ENCODE measurements around the gene CADM4.
"Not testable (repeated sequence)": the region's sequence is repeated elsewhere in the genome, so short reads cannot be mapped to it uniquely, and the experiment has no call there.

CADM4 gene

DNA sequence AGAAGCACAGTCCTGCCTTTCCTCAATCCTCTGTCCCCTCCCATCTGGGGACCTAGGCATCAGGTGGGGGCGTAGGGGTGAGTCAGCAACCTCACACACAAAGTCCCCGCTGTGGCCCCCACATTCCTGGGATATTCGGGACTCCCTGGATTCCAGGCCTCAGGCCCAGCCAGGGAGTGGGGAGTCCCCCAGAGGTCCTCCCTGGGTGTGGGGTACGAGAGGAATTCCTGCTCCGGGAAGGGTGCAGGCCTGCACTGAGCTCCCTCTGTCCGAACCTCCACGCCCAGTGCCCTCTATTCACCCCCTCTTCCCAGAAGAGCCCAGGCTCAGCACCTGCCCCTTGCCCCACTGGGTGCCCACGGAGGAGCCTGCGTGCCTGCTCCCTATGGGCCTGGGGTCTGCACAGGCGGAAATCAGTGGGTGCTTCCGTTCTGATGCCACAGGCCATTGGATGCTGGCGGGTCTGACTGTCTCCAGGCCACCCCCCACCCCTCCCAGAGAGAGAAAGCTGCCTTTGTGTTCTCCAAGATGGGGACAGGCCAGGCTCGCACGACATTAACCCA lies 3.4 kb downstream of the CADM4 start:
- H3K27ac ChIP-seq, result no peak overlapping the region
- no peak for DNase-seq (ENCODE audit: low read depth, low spot score)

DNA sequence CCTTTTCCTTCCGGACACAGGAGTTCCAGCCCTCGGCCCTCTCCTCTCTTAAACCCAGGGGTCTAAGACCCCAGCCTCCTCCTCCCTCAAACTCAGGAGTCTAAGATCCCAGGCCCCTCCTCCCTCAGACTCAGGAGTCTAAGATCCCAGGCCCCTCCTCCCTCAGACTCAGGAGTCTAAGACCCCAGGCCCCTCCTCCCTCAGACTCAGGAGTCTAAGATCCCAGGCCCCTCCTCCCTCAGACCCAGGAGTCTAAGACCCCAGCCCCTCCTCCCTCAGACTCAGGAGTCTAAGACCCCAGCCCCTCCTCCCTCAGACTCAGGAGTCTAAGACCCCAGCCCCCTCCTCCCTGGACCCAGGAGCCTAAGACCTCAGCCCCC lies 4.1 kb downstream of the CADM4 start:
- H3K27ac ChIP-seq; DNase-seq (ENCODE audit: low read depth, low spot score): not testable (repeated sequence)

DNA sequence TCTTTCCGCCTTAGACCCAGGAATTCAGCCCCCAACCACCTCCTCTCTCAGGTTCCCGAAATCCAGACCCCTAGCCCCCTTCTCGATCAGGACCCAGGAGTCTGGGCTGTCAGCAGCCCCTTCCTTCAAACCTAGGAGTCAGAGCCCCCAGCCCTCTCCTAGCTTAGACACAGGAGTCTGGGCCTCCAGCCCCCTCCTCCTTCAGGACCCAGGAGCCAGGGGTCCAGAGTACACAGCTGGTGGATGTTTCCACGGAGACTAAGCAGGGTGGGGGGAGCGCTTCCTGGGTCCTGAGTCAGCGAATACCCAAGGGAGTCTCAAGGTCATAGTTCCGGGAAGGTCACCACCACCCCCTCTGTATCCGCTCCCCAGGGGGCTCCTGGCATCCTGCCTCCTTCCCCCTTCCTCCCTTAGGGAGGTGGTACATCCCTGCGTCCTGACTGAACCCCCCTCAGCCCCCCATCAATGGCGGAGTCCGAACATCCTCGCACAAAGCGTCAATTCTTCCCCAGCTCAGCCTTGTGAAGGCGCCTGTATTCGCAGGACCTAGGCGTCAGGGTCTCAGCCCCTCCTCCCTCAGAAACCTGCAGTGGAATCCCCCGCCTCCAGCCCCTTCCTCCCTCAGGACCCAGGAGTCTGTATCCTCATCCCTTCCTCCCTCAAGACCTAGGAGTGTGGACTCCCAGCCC lies 4.6 kb downstream of the CADM4 start:
- no peak for DNase-seq (ENCODE audit: low read depth, low spot score)
- no peak overlapping the region for H3K27ac ChIP-seq

DNA sequence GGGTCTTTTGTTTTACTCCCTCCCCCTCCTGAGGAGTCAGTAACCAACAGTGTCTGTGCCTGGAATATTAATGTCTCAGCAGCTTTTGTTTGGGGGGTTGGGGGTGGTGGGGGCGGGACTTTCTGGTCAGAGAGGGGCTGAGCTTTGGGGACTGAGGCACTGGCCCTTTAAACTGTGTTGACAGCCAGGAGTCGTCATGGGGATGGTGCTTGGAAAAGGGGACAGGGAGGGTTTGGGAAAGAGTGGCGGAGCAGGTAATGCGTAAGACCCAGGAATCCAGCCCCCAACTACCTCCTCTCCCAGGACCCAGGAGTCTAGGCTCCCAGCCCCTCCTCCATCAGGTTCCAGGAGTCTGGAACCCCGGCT lies 5.2 kb downstream of the CADM4 start:
- DNase-seq (ENCODE audit: low read depth, low spot score), result no peak
- H3K27ac ChIP-seq, result no peak overlapping the region

DNA sequence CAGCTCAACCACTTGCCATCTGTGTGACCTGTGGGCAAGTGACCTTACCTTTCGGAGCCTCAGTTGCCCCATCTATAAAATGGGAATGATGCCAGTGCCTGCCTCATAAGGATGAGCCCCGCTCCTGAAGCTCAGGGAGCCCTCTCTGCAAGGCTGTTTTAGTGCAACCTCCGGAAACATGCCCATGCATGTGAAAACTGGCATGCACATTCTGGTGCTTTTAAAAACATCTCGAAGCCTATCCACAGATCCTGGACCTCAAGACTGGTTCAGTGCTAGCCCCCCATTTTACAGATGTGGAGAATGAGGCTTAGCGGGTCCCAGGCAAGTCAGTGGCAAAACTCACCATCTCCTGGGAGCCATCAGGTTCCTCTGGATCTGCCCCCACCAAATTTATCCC lies 5.6 kb downstream of the CADM4 start:
- H3K27ac ChIP-seq, result no peak overlapping the region
- no peak for DNase-seq (ENCODE audit: low read depth, low spot score)

DNA sequence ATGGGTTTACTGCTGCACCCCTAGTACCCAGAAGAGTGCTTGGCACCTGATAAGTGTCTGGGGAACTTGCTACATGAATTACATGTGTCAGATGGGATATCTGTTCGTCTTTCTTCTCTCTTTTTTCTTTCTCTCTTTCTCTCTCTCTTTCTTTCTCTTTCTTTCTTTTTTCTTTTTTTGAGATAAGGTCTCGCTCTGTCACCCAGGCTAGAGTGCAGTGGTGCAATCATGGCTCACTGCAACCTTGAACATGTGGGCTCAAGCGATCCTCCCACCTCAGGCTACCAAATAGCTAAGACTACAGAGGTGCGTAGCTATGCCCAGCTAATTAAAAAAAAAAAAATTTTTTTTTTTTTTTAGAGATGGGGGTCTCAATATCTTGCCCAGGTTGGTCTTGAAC lies 6.1 kb downstream of the CADM4 start:
- H3K27ac ChIP-seq, result no peak overlapping the region
- DNase-seq (ENCODE audit: low read depth, low spot score), result no peak

DNA sequence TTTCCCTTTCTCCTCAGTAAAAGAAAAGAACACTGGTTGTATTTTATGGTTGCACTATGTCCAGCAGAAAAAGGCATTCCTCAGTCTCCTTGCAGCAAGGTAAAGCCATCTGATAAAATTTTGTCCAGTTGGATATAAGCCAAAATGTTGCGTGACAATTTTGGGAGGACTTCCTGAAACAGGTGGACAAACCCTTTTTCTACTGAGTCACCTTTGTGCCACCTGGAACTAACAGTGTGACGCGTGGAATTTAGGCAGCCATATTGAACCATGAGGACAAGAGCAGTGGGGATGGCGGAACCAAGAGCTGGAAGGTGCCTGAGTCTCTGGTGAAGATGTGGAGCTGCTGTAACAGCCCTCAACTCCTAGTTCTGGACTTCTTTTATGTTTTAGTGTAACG lies 8.2 kb downstream of the CADM4 start:
- no peak overlapping the region for H3K27ac ChIP-seq
- no peak for DNase-seq (ENCODE audit: low read depth, low spot score)

DNA sequence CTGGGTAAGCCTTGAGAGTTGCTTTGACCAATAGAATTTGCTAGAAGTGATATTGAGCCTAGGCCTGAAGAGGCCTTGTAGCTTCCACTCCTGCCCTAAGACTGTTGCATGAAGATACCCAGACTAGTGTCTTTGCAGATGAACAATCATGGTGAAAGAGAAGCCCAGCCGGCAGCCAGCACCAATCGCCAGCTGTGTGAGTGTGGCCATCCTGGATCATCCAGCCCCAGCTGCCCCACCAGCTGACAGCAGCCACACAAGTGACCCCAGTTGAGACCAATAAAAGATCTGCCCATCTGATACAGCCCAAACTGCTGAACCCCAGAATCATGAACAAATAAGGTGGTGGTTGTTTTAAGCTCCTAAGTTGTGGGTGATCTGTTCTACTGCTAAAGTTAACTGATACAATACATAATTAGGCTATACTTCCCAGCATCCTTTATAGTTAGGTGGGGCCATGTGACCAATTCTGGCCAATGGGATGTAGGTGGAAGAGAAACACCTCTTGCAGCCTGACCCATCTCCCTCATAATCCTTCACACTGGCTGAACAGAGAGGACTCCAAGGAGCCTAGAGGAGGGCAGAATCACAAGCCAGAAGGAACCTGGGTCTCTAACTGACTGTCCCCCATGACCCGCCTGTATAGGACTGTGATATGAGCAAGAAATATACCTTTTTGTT lies 10.9 kb downstream of the CADM4 start:
- no peak overlapping the region for H3K27ac ChIP-seq
- DNase-seq (ENCODE audit: low read depth, low spot score), result no peak

DNA sequence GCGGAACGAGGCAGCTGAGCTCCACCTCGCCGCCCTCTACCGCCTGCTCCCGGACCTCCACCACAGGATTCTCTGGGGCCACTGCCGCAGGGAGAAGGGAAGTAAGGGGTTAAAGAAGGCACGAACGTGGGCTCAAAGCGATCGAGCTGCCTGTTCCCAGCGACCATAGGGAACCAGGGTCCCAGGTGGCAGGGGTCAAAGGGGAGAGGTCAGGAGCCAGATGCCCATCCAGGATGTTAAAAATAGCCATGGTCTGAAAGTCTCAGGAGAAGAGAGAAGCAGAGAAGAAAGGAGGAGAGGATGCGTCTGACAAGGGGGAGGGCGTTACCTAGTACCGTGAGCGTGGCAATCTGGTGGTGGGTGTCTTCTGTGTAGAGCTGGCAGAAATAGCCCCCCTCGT lies 12.8 kb downstream of the CADM4 start:
- H3K27ac ChIP-seq, result no peak overlapping the region
- DNase-seq (ENCODE audit: low read depth, low spot score), result no peak

DNA sequence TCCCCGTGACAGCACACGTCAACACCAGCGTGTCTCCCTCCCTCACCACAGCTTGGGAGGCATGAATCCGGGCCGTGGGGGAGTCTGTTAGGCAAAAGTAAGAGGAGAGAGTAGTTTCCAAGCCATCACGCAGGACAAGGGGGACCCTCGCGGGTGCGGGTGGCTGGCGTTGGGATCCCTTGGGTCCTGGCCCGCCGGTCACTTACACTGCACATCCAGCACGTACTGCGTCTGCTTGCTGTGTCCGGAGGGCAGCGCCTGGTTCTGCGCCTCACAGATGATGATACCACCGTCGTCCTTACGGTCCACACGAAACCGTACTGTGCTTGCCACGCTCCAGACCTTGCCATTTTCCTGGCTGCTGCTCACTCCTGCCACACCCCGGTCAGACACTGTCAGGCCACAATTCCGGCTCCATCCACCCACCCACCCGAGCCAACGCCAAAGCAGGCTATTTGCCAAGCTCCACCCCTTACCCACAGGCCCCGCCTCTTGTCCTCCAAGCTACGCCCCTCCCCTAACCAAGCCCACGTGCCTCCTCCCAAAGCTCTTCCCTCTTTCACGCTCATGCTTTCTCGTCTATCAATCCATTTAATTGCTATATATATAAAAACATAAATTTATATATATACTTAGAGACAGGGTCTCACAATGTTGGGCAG lies 13.6 kb downstream of the CADM4 start:
- no peak for DNase-seq (ENCODE audit: low read depth, low spot score)
- H3K27ac ChIP-seq, result no peak overlapping the region

DNA sequence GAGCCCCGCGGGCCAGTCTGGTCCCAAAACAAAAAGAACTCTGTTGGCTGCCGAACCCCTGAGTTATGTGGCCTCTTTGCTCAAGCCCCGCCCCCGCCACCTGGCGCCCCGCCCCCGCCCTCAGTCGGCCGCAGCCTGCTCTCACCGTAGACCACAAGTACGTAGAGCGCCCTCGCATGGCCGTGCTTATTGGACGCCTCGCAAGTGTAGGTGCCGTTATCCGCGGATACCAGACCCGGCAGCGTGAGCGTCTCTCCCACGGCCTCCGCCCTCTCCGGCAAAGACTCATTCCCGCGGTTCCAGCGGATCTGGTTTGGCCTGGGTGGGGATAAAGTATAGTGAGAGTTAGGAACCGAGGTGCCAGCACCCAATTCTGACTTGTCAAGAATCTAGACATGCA lies 14.7 kb downstream of the CADM4 start:
- H3K27ac ChIP-seq, result no peak overlapping the region
- no peak for DNase-seq (ENCODE audit: low read depth, low spot score)

DNA sequence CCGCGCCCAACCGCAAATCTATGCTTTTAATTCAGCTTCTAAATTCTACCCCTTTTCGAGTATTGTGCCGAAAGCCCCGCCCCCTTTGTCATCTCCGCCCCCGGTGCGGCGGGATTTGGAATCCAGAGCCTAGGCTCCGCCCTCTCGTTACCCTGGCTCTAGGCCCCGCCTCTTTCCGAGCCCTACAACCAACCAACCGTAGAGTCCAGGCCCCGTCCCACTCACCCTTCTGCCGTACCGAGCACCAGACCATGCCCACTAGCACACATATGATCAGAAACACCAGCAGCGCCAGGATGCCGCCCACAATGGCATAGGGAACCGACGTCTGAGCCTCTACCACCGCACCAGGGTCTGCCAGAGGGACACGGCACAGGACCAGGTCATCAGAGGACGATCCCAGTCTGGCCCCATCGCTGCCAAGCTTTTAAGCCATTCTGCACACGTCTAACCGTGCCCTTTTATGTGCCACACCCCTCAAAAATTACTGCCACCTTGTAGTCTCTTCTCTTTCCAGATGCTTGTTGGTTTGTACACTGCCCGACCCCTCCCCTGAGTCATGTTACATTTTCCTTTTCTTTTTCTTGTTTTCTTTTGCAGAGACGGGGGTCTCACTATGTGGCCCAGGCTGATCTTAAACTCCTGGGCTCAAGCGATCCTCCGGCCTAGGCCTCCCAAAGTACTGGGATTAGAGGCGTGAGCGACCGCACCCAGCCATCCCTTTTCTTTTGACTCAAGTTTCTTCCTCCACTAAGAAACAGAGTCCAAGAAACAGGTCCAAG lies 15.6 kb downstream of the CADM4 start:
- DNase-seq (ENCODE audit: low read depth, low spot score), result no peak
- no peak overlapping the region for H3K27ac ChIP-seq

DNA sequence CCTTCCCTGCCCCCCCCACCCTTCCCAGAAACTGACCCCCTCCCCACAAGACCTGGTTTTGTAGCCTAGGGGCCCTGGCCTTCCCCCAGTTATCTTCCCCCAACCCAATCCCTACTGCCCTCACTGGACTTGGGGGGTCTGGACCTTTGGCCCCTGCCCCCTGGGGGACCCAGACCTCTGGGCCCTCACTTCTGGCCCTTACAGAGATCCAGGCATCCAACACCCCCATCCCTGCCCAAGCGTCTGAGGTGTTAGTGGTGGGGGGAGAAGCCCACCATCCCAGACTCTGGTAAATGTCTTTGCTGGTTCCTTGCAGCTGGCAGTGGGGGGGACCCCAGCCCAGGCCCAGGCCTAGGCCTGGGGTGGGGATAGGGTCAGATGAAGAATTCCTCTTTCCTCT lies 16.7 kb downstream of the CADM4 start:
- no peak for DNase-seq (ENCODE audit: low read depth, low spot score)
- no peak overlapping the region for H3K27ac ChIP-seq

DNA sequence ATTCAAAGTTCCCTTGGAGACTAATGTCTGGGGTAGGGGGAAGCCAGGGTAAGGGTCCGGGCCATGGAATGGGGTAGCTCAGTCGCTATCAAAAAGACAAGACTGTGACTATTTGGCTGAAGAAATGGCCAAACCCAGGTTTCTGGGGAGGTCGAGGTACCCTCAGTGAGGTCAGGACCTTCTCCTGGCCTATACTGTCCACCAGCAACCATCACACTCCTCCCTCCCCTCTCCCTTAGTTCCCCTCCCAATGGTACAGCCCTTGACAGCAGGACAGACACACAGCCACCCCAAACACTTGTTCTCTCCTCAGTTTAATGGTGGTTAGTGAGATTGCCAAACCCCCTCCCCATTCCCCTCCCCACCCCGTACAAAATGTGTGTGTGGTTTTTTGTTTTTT lies 17.6 kb downstream of the CADM4 start:
- DNase-seq (ENCODE audit: low read depth, low spot score), result no peak
- H3K27ac ChIP-seq, result no peak overlapping the region

DNA sequence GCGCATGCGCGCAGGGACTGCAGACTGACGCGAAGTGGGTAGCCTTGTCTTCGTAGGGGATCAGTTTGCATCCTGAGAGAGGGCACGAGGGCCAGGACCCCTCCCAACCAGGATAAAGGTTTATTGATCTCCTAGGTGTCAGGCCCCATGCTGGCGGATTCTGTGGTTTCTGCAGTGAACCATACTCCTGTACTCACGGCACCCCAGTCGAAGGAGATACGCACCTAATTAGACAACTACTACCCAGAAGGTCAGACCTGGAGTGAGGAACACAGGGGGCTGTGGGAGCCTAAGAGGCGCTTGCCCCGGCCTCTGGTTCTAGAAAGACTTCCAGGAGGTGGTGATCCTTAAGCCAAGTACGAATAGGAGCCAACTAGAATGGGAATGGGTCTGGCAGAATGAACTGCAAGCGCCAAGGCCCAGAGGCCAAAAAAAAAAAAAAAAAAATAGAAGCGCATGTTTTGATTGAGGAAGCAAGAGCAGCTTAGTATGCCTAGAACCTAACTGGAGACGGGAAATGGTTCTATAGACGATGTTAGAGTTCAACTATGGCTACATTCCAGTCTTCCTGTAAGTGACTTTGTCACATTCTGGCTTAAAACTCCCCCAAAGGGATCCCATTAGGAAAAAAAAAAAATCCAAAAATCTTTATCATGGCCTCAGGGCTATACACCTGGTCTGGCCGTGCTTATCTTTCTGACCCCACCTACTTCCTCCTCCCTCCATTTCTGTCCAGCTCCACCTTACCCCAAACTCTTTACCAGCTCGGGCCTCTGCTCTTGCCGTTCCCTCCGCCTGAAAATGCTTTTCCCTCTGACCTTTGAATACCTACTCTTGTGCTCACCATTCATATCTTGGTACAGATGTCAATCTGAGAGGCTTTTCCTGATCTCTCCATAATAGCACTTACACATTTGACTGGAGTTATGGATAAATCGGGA lies 19.3 kb downstream of the CADM4 start:
- peak overlapping the region; percentile 75 for H3K27ac ChIP-seq
- no peak for DNase-seq (ENCODE audit: low read depth, low spot score)

DNA sequence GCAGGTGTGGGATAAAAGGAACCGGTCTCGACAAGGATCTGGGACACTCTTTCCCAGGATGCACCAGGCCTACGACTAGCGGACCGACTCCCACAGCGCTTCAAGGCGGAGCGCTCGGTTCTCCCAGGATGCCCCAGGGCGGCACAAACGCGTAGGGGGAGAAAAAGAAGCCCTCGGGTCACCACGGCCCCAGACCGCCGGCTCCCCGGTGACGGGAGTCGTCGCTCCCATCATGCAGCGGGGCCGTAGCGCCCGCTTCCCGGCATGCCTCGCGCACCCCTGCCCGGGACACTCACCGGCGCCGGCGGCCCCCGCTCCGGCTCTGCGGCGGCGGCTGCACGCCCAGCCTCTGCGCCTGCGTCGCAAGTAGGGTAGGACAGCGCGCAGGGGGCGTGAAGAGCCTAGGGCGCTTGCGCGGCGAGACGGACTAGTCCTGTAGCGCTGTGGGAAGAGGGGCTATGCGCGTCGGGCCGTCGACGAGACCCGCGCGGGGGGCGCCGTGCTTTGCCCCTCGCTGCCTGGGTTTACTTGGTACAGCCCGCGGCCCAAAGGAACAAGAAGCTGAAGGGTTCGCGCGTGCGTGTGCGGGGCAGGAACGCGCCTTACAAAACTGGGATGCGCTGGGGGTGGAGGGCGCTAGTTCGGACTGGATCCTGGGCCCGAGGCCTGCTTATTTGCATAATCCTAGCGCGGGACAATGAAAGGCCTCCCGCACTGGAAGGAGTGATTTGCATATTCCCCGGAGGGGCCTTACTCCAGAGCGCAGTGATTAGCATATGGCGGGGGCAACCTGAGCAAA lies 20.2 kb downstream of the CADM4 start, which contains the start of gene ZNF428:
Gene ZNF428 (minus strand): TSS at position 368 of the 799 bp plus-strand sequence. CDS start 5,325 bp downstream, outside the sequence.
- no peak for DNase-seq (ENCODE audit: low read depth, low spot score)
- peak within 1 kb of the TSS; percentile 75 for H3K27ac ChIP-seq

DNA sequence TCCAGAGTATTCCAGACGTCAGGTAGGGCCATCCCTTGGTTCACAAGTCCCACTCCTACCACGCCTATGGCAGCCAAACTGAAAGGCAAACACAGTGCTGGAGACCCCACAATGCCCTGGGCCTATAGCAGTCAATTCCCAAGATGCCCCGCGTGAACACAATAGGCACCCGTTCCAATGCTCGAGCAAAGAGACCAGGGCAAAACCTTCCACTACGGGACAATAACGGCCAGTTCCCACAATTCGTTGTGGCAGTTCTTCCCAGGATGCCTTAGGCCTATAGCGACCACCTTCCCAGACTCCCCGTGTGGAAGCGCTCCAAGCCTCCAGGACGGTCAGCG lies 20.8 kb downstream of the CADM4 start:
- DNase-seq (ENCODE audit: low read depth, low spot score), result no peak
- peak overlapping the region; percentile 75 for H3K27ac ChIP-seq

DNA sequence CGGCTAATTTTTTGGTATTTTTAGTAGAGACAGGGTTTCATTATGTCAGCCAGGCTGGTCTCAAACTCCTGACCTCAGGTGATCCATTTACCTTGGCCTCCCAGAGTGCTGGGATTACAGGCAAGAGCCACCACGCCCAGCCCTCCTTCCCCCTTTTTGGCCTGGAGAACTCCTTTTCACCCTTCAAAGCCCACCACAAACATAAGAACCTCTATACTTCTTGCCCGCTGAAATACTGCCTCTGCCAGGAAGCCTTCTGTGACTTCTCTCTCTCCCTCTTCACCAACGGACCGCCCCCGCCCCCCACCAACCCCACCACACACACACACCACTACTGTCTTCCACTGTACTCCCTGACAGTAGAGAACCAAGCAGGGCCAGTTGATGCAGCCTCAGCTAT lies 22.7 kb downstream of the CADM4 start:
- no peak overlapping the region for H3K27ac ChIP-seq
- DNase-seq (ENCODE audit: low read depth, low spot score), result no peak

DNA sequence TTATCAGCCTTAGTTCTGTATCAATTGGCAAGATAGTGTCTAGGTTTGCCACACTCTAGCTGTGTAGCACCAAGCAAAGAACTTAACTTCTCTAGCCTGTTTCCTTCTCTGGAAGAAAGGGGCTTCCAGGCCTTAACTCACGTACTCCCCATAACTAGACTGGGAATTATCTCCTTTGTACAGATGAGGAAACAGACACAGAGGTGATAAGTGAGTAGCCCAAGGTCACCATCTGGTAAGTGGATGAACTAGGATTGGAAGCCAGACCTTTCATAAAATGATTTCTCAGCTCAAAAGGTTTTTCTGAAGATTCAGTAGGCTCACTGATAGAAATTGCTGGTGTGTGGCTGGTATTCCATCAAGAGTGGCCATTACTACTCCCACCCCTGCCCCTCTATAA lies 23.3 kb downstream of the CADM4 start:
- H3K27ac ChIP-seq, result no peak overlapping the region
- DNase-seq (ENCODE audit: low read depth, low spot score), result no peak

Data from epithelial cell of prostate (primary cell).